Measurements from ENCODE around the gene CADPS.

Gene CADPS

DNA sequence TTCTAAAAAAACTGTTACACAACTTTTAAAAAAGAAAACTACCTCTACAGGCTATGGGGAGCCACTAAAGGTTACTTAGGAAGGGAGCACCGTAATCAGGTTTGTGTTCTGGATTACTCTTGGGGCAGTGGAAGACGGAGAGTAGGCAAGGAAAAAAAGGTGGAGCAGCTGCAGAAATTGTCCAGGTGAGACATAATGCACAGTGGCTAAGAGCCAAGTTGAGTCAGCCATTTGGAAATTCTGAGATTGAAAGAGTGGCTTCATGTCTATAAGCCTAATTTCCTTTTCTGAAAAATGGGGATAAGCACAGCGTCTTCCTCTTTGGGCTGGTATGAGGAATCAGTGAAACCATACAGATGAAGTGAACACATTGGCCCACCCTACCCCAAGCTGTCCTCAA lies 195.2 kb downstream of the CADPS start:
- H3K4me3 ChIP-seq (ENCODE audit: low read depth, low read length) = no peak overlapping the region
- TF ChIP-seq, protein P1, sequence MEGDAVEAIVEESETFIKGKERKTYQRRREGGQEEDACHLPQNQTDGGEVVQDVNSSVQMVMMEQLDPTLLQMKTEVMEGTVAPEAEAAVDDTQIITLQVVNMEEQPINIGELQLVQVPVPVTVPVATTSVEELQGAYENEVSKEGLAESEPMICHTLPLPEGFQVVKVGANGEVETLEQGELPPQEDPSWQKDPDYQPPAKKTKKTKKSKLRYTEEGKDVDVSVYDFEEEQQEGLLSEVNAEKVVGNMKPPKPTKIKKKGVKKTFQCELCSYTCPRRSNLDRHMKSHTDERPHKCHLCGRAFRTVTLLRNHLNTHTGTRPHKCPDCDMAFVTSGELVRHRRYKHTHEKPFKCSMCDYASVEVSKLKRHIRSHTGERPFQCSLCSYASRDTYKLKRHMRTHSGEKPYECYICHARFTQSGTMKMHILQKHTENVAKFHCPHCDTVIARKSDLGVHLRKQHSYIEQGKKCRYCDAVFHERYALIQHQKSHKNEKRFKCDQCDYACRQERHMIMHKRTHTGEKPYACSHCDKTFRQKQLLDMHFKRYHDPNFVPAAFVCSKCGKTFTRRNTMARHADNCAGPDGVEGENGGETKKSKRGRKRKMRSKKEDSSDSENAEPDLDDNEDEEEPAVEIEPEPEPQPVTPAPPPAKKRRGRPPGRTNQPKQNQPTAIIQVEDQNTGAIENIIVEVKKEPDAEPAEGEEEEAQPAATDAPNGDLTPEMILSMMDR (IDR thresholded peaks at IDR 0.05; ENCODE audit: insufficient read depth, low read depth, low read length, missing control alignments) = no peak
- DNase-seq (ENCODE audit: low read depth) = no peak

DNA sequence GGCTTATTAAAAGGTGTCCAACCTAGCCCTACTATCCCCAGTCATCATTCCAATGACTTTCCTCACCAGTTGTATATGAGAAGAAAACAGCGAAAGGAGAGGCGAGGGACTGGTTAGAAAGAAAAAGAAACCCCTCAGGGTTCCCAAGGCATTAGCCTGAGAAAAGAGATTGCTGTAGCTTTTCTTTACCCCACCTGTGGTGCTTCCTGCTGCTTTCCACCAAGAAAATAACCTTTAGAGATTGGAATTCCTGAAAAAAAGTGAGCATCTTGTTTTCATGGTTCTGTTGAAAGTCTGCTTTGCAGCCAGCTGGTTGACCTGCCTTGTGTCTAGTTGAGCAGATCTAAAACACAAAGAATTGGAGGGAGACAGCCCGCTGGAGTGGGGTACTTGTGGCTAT lies 196.4 kb downstream of the CADPS start:
- TF ChIP-seq, protein P1 (IDR thresholded peaks at IDR 0.05; ENCODE audit: insufficient read depth, low read depth, low read length, missing control alignments) = no peak
- no peak for DNase-seq (ENCODE audit: low read depth)
- H3K4me3 ChIP-seq (ENCODE audit: low read depth, low read length) = no peak overlapping the region

DNA sequence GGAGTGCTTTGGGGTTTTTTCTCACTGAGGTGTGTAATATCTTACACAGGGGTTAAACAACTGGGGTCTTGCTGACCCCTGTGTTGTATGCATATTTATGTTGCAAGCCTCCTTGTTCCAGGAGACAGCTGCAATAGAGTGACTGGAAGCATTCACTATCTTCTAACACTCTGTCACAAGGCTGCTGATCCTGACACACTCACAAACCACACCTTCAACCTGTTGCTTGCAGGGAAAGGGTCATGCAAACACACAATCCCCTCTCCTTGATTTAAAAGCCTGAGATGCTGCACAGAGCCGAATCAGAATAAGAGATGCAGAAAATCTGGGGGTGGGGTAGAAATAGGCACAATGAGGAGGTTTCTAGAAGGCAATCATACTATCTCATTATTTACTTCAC lies 197.3 kb downstream of the CADPS start:
- TF ChIP-seq, protein P1 (IDR thresholded peaks at IDR 0.05; ENCODE audit: insufficient read depth, low read depth, low read length, missing control alignments) = no peak
- no peak overlapping the region for H3K4me3 ChIP-seq (ENCODE audit: low read depth, low read length)
- DNase-seq (ENCODE audit: low read depth) = no peak

DNA sequence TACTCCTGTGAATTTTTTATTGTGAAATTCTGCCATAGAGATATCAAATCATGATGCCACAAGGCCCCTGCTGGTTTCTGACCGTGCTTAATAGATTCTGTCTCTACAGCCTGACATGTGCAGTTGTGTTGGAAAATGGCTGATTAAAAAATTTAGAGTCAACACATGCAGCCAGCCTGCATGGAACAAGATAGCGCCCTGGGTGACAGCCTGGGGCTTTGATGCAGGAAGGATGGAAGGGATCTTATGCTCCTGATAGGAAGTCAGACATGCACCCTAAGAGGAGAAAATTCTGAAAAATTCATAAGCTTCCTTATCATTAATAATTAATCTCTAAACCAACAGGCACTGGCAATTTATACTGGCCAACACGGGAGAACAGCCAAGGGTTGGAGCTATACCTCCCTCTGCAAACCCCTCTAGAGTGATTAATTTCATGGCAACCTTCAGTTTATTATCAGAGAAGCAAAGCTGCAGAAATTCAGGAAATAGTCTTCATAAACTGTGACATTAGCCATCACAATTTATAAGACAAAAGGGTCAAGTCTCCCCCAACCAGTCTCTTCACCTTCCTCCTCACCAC lies 198.4 kb downstream of the CADPS start:
- H3K4me3 ChIP-seq (ENCODE audit: low read depth, low read length) = no peak overlapping the region
- TF ChIP-seq, protein P1 (IDR thresholded peaks at IDR 0.05; ENCODE audit: insufficient read depth, low read depth, low read length, missing control alignments) = no peak

DNA sequence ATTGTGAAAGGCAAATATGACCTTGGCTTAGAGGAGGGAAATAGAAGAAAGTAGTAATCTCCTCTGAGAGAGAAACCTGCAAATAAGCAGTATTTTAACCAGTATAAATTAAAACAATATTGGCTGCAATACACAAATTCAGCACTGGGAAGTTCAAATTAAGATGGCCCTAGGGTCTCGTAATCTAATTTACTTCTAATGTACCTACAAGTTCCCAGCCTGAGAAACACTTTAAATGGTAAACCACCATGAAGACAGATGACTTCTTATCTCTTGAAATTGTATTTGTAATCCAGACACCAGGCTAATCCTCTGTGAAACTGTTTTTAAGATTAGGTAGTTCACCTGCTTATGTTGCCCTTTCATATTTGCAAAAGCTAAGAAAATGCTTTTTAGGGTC lies 199.7 kb downstream of the CADPS start:
- no peak for DNase-seq (ENCODE audit: low read depth)
- TF ChIP-seq, protein P1 (IDR thresholded peaks at IDR 0.05; ENCODE audit: insufficient read depth, low read depth, low read length, missing control alignments) = no peak
- no peak overlapping the region for H3K4me3 ChIP-seq (ENCODE audit: low read depth, low read length)

More for the DNA sequence above, 198.4 kb downstream of the CADPS start:
- no peak for DNase-seq (ENCODE audit: low read depth)

DNA sequence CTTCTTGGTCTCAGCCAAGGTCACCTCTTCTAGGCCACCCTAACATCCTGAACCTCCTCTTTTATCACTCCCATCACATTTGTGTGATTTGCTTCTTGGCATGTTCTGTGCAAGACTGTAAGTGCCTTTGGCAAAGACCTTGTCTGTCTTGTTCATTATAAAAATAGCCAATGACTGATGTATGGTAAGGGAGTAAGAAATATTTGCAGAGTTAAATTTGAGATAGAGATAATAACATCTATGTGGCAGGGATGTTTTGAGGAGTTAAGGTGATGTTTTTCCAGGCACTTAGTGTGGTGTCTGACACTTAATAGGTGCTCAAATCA lies 202.3 kb downstream of the CADPS start:
- DNase-seq (ENCODE audit: low read depth) = no peak
- no peak overlapping the region for H3K4me3 ChIP-seq (ENCODE audit: low read depth, low read length)
- TF ChIP-seq, protein P1 (IDR thresholded peaks at IDR 0.05; ENCODE audit: insufficient read depth, low read depth, low read length, missing control alignments) = no peak

DNA sequence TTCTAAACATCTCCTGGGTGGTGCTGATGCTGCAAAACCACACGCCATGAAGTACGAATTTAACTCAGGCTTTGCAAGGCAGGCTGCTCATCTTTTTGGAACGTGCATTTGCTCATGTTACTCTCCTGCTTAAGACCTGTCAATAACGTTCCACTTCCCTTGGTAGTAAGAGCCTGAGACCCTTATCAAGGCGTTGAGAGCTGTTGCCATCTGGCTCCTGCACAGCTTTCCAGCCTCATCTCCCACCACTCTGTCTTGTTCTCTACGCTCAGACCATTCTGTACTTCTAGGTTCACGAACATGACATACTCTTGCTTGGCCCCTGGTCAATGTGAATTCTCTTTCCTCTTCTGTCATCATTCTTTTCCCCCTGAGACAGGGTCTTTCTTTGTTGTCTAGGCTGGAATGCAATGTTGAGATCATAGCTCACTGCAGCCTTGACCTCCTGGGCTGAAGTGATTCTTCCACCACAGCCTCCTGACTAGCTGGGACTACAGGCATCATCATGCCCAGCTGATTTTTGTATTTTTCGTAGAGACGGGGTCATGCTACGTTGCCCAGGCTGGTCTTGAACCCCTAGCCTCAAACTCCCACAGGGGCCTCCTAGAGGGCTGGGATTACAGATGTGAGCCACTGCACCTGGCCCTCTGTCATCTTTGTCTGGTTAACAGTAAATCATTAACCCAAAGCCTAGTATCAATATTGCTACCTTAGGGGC lies 202.8 kb downstream of the CADPS start:
- no peak overlapping the region for H3K4me3 ChIP-seq (ENCODE audit: low read depth, low read length)
- no peak for DNase-seq (ENCODE audit: low read depth)
- TF ChIP-seq, protein P1 (IDR thresholded peaks at IDR 0.05; ENCODE audit: insufficient read depth, low read depth, low read length, missing control alignments) = no peak
